H9 (cell line): Measurements from ENCODE around the gene SIGLEC8. TPM values are rescaled to one million over a fixed set of nuclear protein-coding genes. Genes with fewer than 3 reads are reported as not detected.

ENCODE experiments used
- DNase-seq: peaks from one replicate; pipeline ENCODE4 v3.0.0-alpha.2; 2017
- H2AFZ ChIP-seq: one replicate; pipeline ENCODE4 v1.6.1; 2013; ENCODE audit warnings: mild to moderate bottlenecking, low read length, control low read depth, moderate library complexity
- H2AK5ac ChIP-seq: 2 replicates; pipeline ENCODE4 v1.6.1; 2013; ENCODE audit warnings: low read length, control low read depth, mixed read lengths; ENCODE audit not compliant: insufficient read length
- H2BK120ac ChIP-seq: one replicate; pipeline ENCODE4 v1.6.1; 2013; ENCODE audit warnings: low read depth, mild to moderate bottlenecking, low read length, control low read depth, inconsistent platforms; ENCODE audit not compliant: poor library complexity, severe bottlenecking
- H2BK12ac ChIP-seq: 2 replicates; pipeline ENCODE4 v1.6.1; 2013; ENCODE audit warnings: low read length, control low read depth, mixed read lengths, low read depth; ENCODE audit not compliant: insufficient read length
- H2BK15ac ChIP-seq: 2 replicates; pipeline ENCODE4 v1.6.1; 2013; ENCODE audit warnings: low read depth, low read length, control low read depth
- H2BK20ac ChIP-seq: one replicate; pipeline ENCODE4 v1.6.1; 2013; ENCODE audit warnings: low read depth, mild to moderate bottlenecking, low read length, control low read depth, inconsistent platforms; ENCODE audit not compliant: poor library complexity, severe bottlenecking
- H2BK5ac ChIP-seq: 2 replicates; pipeline ENCODE4 v1.6.1; 2013; ENCODE audit warnings: low read length, control low read depth, mixed read lengths; ENCODE audit not compliant: insufficient read length
- H3K14ac ChIP-seq: 2 replicates; pipeline ENCODE4 v1.6.1; 2013; ENCODE audit warnings: low read length, control low read depth; ENCODE audit not compliant: insufficient read depth
- H3K18ac ChIP-seq: 2 replicates; pipeline ENCODE4 v1.6.1; 2013; ENCODE audit warnings: low read depth, mild to moderate bottlenecking, mixed read lengths, low read length, control low read depth; ENCODE audit not compliant: insufficient read length
- H3K23ac ChIP-seq: 2 replicates; pipeline ENCODE4 v1.6.1; 2013; ENCODE audit warnings: low read length, control low read depth, mixed read lengths, low read depth; ENCODE audit not compliant: insufficient read length
- H3K23me2 ChIP-seq: 2 replicates; pipeline ENCODE4 v1.6.1; 2013; ENCODE audit warnings: low read depth, mild to moderate bottlenecking, mixed read lengths, low read length, control low read depth; ENCODE audit not compliant: insufficient read length, poor library complexity, severe bottlenecking
- H3K27ac ChIP-seq: 2 replicates; pipeline ENCODE4 v1.5.1; 2013; ENCODE audit warnings: low read length, control low read depth, mixed read lengths, low read depth; ENCODE audit not compliant: insufficient read length
- H3K27me3 ChIP-seq: 2 replicates; pipeline ENCODE4 v1.6.1; 2013; ENCODE audit warnings: low read length, control low read depth, inconsistent platforms; ENCODE audit not compliant: insufficient read depth
- H3K4ac ChIP-seq: 2 replicates; pipeline ENCODE4 v1.6.1; 2013; ENCODE audit warnings: low read depth, mild to moderate bottlenecking, control low read depth, inconsistent platforms, low read length, moderate library complexity
- H3K4me1 ChIP-seq: 2 replicates; pipeline ENCODE4 v1.6.1; 2013; ENCODE audit warnings: low read length, control low read depth, inconsistent platforms; ENCODE audit not compliant: insufficient read depth
- H3K4me2 ChIP-seq: 2 replicates; pipeline ENCODE4 v1.6.1; 2013; ENCODE audit warnings: low read length, control low read depth, mixed read lengths; ENCODE audit not compliant: insufficient read length, insufficient read depth
- H3K56ac ChIP-seq: 2 replicates; pipeline ENCODE4 v1.6.1; 2013; ENCODE audit warnings: low read depth, mild to moderate bottlenecking, mixed read lengths, low read length, control low read depth; ENCODE audit not compliant: insufficient read length
- H3K79me1 ChIP-seq: 2 replicates; pipeline ENCODE4 v1.6.1; 2013; ENCODE audit warnings: low read depth, mild to moderate bottlenecking, moderate library complexity, low read length, control low read depth, inconsistent platforms; ENCODE audit not compliant: insufficient read depth, poor library complexity, severe bottlenecking
- H3K79me2 ChIP-seq: 2 replicates; pipeline ENCODE4 v1.6.1; 2013; ENCODE audit warnings: low read length, control low read depth, inconsistent platforms; ENCODE audit not compliant: insufficient read depth
- H3K9ac ChIP-seq: 2 replicates; pipeline ENCODE4 v1.6.1; 2013; ENCODE audit warnings: low read length, control low read depth, mixed read lengths; ENCODE audit not compliant: insufficient read length; ENCODE audit errors: extremely low read depth
- H3K9me3 ChIP-seq: one replicate; pipeline ENCODE4 v1.6.1; 2013; ENCODE audit warnings: low read depth, low read length, inconsistent platforms; ENCODE audit not compliant: control insufficient read depth
- H3T11ph ChIP-seq: one replicate; pipeline ENCODE4 v1.6.1; 2013; ENCODE audit warnings: mild to moderate bottlenecking, low read length, control low read depth, inconsistent platforms
- H4K20me1 ChIP-seq: one replicate; pipeline ENCODE4 v1.6.1; 2013; ENCODE audit not compliant: control insufficient read depth, insufficient read length, insufficient read depth
- H4K5ac ChIP-seq: 2 replicates; pipeline ENCODE4 v1.6.1; 2013; ENCODE audit warnings: low read depth, mild to moderate bottlenecking, mixed read lengths, low read length, control low read depth; ENCODE audit not compliant: insufficient read length
- H4K8ac ChIP-seq: replicated peaks from 2 replicates; pipeline ENCODE4 v1.6.1; 2013; ENCODE audit warnings: low read length, control low read depth, mixed read lengths, low read depth; ENCODE audit not compliant: insufficient read length
- H4K91ac ChIP-seq: 2 replicates; pipeline ENCODE4 v1.6.1; 2013; ENCODE audit warnings: low read depth, mild to moderate bottlenecking, moderate library complexity, mixed read lengths, low read length, control low read depth; ENCODE audit not compliant: insufficient read length
- H3K27ac Mint-ChIP-seq, 3 experiments: 2 replicates in 2 of 3; 3 replicates in 1 of 3; pipeline ENCODE4 v1.8.0; 2020 to 2021; ENCODE audit warnings: mixed read lengths in 3 of 3, mild to moderate bottlenecking in 1 of 3, moderate library complexity in 1 of 3
- H3K27me3 Mint-ChIP-seq: 2 replicates; pipeline ENCODE4 v1.8.0; 2021; ENCODE audit warnings: low read depth, mild to moderate bottlenecking, moderate library complexity, mixed read lengths
- H3K36me3 Mint-ChIP-seq, 3 experiments: 2 replicates in 2 of 3; 3 replicates in 1 of 3; pipeline ENCODE4 v1.8.0; 2020 to 2021; ENCODE audit warnings: low read depth in 3 of 3, mixed read lengths in 3 of 3; ENCODE audit not compliant: insufficient read depth in 1 of 3
- H3K4me1 Mint-ChIP-seq, 2 experiments: 2 replicates each; pipeline ENCODE4 v1.8.0; 2020; ENCODE audit warnings: mixed read lengths in 2 of 2
- H3K4me3 Mint-ChIP-seq, 2 experiments: 2 replicates in 1 of 2; 3 replicates in 1 of 2; pipeline ENCODE4 v1.8.0; 2020 to 2021; ENCODE audit warnings: mild to moderate bottlenecking in 2 of 2, mixed read lengths in 2 of 2, moderate library complexity in 1 of 2
- H3K9me3 Mint-ChIP-seq, 2 experiments: 2 replicates in 1 of 2; 3 replicates in 1 of 2; pipeline ENCODE4 v1.8.0; 2020; ENCODE audit warnings: mild to moderate bottlenecking in 2 of 2, mixed read lengths in 2 of 2, moderate library complexity in 1 of 2
- CTCF ChIP-seq: fragments of 200-600 bp; sonication (generic); conservative IDR thresholded peaks from 3 replicates; pipeline ENCODE4 v1.8.0; 2021; ENCODE audit warnings: antibody characterized with exemption, mild to moderate bottlenecking
- WGBS: extraction: QIAGEN DNeasy Blood & Tissue Kit; methylation state at CpG from one replicate; pipeline ENCODE4 v1.1.7; 2013; ENCODE audit warnings: missing lambda C conversion rate, low lambda C conversion rate, mixed read lengths; ENCODE audit not compliant: insufficient read length; ENCODE audit errors: extremely low coverage; 5-methylcytosine and 5-hydroxymethylcytosine counted together
- total RNA-seq: library from RNA; stranded (reverse); gene quantifications from 2 replicates; pipeline ENCODE4 v1.2.1, GENCODE V29; 2021

Gene SIGLEC8
- total RNA-seq, 1 experiment from 2014 or later, result not detected

DNA sequence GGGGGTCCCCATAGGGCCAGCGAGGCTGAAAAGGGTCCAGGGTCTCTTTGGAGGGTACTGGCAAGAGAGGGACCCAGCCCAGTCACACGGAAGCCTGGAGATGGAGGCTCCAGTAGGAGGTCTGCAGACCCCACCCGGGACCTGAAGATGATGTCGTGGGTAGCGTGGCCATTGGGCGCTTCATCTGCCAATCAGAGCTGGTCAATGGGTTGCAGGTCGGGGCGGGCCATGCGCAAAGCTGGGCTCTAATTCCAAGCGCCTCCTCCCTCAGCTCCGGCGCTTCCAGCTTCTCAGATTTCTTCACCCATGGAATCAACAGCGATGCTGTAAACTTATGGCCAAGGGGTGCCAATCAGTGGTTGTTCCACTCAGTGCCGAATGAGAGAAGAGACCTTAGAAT lies 32.4 kb upstream of the SIGLEC8 start:
- H3K27ac Mint-ChIP-seq, result no peak overlapping the region
- no peaks in the 10 kb centered on the region for H3K27me3 ChIP-seq
- H4K5ac ChIP-seq, result no peak overlapping the region
- no peak for TF ChIP-seq CTCF
- no peak overlapping the region for H3K4ac ChIP-seq
- H3K4me2 ChIP-seq, result no peak overlapping the region
- H3K36me3 Mint-ChIP-seq, result peaks cover 0 to 15% (median 4%) of the 10 kb centered on the region in 3 experiments; a peak in 3 of 7 replicates
- no peaks in the 10 kb centered on the region for H3K4me1 ChIP-seq
- H4K20me1 ChIP-seq, result no peaks in the 10 kb centered on the region
- no peaks in the 10 kb centered on the region for H3K79me1 ChIP-seq
- no peak overlapping the region for H3K23ac ChIP-seq
- H2BK120ac ChIP-seq, result no peak overlapping the region
- H2BK15ac ChIP-seq, result no peak overlapping the region
- H3K14ac ChIP-seq, result no peak overlapping the region
- no peak overlapping the region for H3K56ac ChIP-seq
- no peak overlapping the region for H3K4me3 Mint-ChIP-seq
- H2BK5ac ChIP-seq, result no peak overlapping the region
- H3K27me3 Mint-ChIP-seq, result peaks cover 22% of the 10 kb centered on the region
- H3K9me3 ChIP-seq, result no peaks in the 10 kb centered on the region
- no CpG with 5 or more reads among the region's 14 CpGs for WGBS
- H3K18ac ChIP-seq, result no peak overlapping the region
- H2BK12ac ChIP-seq, result no peak overlapping the region
- peaks cover 51 to 89% of the 10 kb centered on the region in 2 experiments for H3K9me3 Mint-ChIP-seq
- H3T11ph ChIP-seq, result no peak overlapping the region
- H3K9ac ChIP-seq, result no peak overlapping the region
- no peak overlapping the region for H3K27ac ChIP-seq
- no peak overlapping the region for H2AFZ ChIP-seq
- no peak overlapping the region for H2BK20ac ChIP-seq
- no peak overlapping the region for H4K91ac ChIP-seq
- H2AK5ac ChIP-seq, result no peak overlapping the region
- DNase-seq, result peak; percentile 48
- H3K79me2 ChIP-seq, result no peaks in the 10 kb centered on the region
- H4K8ac ChIP-seq, result no peak overlapping the region
- H3K4me1 Mint-ChIP-seq, result no peaks in the 10 kb centered on the region
- H3K23me2 ChIP-seq, result no peaks in the 10 kb centered on the region
